ENCODE measurements around the gene THEMIS2.

DNA sequence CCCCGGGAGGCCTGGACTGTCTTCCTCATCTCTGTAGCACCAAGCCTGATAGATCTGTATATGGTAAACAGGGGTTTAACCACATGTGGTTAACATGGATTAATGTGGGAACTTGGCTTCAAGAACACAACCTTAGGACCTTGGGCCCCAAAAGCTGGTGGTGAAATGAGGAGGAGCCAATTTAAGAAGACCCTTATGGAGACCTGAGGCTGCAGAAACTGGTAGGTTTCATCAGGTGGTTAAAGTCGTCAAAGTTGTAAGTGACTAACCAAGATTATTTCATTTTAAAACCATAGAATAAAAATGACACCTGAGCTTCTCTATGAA is 14.0 kb downstream of the THEMIS2 start:
- TF ChIP-seq, protein P1, sequence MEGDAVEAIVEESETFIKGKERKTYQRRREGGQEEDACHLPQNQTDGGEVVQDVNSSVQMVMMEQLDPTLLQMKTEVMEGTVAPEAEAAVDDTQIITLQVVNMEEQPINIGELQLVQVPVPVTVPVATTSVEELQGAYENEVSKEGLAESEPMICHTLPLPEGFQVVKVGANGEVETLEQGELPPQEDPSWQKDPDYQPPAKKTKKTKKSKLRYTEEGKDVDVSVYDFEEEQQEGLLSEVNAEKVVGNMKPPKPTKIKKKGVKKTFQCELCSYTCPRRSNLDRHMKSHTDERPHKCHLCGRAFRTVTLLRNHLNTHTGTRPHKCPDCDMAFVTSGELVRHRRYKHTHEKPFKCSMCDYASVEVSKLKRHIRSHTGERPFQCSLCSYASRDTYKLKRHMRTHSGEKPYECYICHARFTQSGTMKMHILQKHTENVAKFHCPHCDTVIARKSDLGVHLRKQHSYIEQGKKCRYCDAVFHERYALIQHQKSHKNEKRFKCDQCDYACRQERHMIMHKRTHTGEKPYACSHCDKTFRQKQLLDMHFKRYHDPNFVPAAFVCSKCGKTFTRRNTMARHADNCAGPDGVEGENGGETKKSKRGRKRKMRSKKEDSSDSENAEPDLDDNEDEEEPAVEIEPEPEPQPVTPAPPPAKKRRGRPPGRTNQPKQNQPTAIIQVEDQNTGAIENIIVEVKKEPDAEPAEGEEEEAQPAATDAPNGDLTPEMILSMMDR (IDR thresholded peaks at IDR 0.05; ENCODE audit: low read length), result no peak
- TF ChIP-seq EZH2phosphoT487 (IDR thresholded peaks at IDR 0.05; ENCODE audit: low read length), result no peak
- TF ChIP-seq EZH2 (optimal IDR thresholded peaks at IDR 0.05; ENCODE audit: low read depth, low read length), result no peak
